Measurements from ENCODE around the gene RPLP2.

Gene RPLP2

DNA sequence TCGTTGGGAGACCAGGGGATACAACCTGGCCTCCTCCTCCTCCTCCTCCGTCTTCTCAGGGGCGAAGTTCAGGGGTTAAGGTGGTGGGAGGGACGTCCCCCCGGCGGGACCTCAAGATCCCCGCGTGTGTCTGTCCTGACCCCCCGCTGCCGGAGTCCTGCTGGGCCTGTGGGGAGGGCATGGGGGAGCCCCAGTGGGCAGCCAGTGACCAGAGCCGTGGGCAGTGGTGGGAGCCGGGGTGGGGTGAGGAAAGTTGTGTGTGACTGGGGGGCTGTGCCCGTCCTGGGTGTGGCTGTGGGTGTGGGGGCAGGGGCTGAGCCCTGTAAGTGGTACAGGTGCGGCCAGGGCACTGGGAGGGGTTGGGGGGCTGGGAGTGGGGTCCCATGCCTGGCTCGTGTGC is 43.0 kb downstream of the RPLP2 start:
- TF ChIP-seq POLR2A (IDR thresholded peaks at IDR 0.05; ENCODE audit: low read depth, low read length) = no peak
- no peak for TF ChIP-seq TAF1 (IDR thresholded peaks at IDR 0.05; ENCODE audit: borderline replicate concordance, low read depth, low read length)
- no peak for TF ChIP-seq POLR2AphosphoS5 (IDR thresholded peaks at IDR 0.05; ENCODE audit: low read depth, low read length)
- FAIRE-seq = no peak

DNA sequence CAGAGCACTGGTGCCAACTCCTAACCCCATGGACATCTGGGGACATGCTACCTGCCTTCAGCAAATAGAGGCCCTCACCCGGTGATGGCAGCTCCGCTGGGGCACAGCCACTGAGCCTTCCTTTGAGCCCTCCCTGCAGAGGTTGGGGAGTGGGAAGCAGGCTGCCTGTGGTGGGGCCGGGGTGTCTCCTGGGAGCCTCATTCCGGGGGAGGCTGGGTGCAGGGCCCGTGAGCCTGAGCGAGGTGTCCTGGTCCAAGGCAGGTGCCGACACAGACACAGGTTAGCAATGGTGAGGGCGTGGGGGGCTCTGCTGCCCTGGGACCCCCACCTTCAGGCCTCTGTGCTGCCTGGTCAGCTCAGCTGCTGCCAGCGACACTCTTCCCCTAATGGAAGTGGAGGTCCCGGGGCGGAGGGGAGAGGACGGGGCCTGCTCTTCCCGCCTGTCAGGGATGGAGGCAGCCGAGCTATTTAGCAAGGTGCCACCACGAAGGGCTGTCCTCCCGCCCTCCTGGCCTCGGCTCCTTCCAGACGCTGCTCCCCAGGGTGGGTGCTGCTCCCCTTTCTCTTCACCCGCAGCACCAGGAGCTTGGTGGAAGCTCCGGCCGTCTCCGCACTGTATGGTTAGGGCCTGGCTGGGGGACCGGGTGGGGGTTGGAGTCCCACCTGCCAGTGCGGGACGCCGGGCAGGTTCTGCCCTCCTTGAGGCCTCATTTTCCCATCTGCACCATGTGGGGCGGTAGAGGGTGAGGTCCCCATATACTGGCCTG is 44.1 kb downstream of the RPLP2 start:
- TF ChIP-seq POLR2AphosphoS5 (IDR thresholded peaks at IDR 0.05; ENCODE audit: low read depth, low read length) (no peak), POLR2A (IDR thresholded peaks at IDR 0.05; ENCODE audit: low read depth, low read length) (no peak), TAF1 (IDR thresholded peaks at IDR 0.05; ENCODE audit: borderline replicate concordance, low read depth, low read length) (no peak)
- DNase-seq (ENCODE audit: insufficient read length) = no peak
- no peak for FAIRE-seq

More for the DNA sequence above, 43.0 kb downstream of the RPLP2 start:
- no peak for DNase-seq (ENCODE audit: insufficient read length)

DNA sequence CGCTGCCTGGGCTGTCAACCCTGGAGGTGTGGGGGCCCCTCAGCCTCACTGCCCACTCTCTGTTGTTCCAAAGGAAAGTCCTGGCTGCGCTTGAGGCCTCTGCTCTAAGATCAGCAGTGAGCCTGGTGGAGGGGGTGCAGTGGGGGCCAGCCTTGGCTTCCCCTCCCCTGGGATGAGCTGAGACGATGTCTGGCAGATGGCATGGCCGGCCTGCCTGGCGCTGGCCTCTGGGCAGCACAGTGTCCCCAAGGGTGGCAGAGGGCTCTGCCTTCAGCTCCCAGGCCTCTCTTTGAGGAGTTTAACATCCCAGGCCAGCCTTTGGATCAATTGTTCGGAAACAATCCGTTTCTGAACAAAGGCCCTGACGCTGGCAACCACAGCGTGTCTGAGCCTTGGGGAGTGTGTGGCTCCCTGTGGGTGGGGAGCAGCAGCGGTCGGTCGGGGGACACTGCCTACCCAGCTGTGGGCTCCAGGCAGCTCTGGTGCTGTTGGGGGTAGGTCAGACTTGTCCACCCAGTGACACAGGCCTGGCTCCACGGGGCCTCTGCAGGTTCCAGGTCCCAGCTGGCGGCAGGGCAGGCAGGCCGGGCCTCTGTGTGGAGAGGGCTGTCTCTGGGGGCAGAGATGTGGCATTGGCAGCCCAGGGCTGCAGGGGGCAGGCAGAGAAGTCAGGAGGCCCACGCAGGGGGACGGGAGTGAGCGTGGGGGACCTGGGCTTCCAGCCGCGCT is 45.0 kb downstream of the RPLP2 start:
- DNase-seq (ENCODE audit: insufficient read length) = no peak
- TF ChIP-seq POLR2AphosphoS5 (IDR thresholded peaks at IDR 0.05; ENCODE audit: low read depth, low read length) (no peak), POLR2A (IDR thresholded peaks at IDR 0.05; ENCODE audit: low read depth, low read length) (no peak), TAF1 (IDR thresholded peaks at IDR 0.05; ENCODE audit: borderline replicate concordance, low read depth, low read length) (no peak)

GRCh38 chr11:855330-855674 is 45.5 kb downstream of the RPLP2 start:
- TF ChIP-seq POLR2A (IDR thresholded peaks at IDR 0.05; ENCODE audit: low read depth, low read length) = no peak
- TF ChIP-seq POLR2AphosphoS5 (IDR thresholded peaks at IDR 0.05; ENCODE audit: low read depth, low read length) = no peak
- TF ChIP-seq TAF1 (IDR thresholded peaks at IDR 0.05; ENCODE audit: borderline replicate concordance, low read depth, low read length) = no peak
- DNase-seq (ENCODE audit: insufficient read length) (no peak), FAIRE-seq (no peak)

More for the DNA sequence above, 45.0 kb downstream of the RPLP2 start:
- FAIRE-seq = no peak

DNA sequence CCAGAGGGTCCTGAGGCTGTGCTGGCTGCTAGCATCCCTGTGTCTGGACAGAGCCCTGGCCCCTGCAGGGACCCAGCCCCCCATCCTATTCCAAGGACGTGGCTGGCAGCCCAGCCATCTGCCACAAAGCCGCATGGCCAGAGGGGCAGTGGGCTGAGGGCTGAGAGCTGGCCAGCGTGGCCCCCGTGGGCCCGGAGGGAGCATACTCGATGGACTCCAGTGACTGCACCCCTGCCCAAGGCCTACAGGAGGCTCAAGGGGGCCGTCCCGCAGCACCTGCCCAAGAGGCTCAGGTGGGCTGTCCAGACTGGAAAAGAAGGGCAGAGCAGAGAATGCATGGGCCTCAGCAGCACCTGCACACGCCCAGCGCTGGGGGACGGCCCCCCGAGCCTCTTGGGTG is 46.0 kb downstream of the RPLP2 start:
- FAIRE-seq (no peak), DNase-seq (ENCODE audit: insufficient read length) (no peak)
- TF ChIP-seq TAF1 (IDR thresholded peaks at IDR 0.05; ENCODE audit: borderline replicate concordance, low read depth, low read length) = no peak
- no peak for TF ChIP-seq POLR2A (IDR thresholded peaks at IDR 0.05; ENCODE audit: low read depth, low read length)
- no peak for TF ChIP-seq POLR2AphosphoS5 (IDR thresholded peaks at IDR 0.05; ENCODE audit: low read depth, low read length)

GRCh38 chr11:856397-856796 is 46.6 kb downstream of the RPLP2 start:
- FAIRE-seq (no peak), DNase-seq (ENCODE audit: insufficient read length) (no peak)
- no peak for TF ChIP-seq POLR2AphosphoS5 (IDR thresholded peaks at IDR 0.05; ENCODE audit: low read depth, low read length)
- no peak for TF ChIP-seq POLR2A (IDR thresholded peaks at IDR 0.05; ENCODE audit: low read depth, low read length)
- no peak for TF ChIP-seq TAF1 (IDR thresholded peaks at IDR 0.05; ENCODE audit: borderline replicate concordance, low read depth, low read length)

DNA sequence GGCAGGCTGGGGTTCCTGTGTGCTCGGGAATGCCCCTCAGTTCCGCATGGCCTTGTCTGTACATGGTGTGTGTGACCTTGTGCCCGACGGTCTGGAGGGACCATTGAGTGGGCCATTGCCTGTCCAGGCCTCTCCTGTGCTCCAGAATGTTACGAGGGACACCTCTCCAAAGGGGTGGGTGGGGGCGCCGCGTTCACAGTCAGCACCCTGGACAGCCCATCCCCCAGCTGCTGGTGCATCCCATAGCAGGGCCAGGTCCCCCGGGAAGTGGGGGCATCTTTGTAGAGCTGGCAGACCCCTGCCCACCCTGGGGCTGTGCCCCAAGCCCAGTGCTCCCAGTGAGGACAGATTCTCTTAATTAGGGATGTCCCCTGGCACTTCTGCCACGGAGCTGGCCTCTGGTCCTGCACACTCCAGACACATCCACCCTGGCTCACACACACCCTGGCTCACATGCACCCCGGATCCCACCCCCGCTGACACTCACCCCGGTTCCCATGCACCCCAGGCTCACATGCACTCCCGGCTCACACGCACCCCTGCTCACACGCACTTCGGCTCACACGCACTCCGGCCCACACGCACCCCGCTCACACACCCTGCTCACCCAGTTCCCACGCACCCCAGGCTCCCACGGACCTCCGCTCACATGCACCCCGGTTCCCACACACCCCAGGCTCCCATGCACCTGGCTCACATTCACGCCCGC is 48.4 kb downstream of the RPLP2 start:
- TF ChIP-seq TAF1 (IDR thresholded peaks at IDR 0.05; ENCODE audit: borderline replicate concordance, low read depth, low read length) (no peak), POLR2AphosphoS5 (IDR thresholded peaks at IDR 0.05; ENCODE audit: low read depth, low read length) (no peak), POLR2A (IDR thresholded peaks at IDR 0.05; ENCODE audit: low read depth, low read length) (no peak)
- FAIRE-seq = no peak
- DNase-seq (ENCODE audit: insufficient read length) = no peak

DNA sequence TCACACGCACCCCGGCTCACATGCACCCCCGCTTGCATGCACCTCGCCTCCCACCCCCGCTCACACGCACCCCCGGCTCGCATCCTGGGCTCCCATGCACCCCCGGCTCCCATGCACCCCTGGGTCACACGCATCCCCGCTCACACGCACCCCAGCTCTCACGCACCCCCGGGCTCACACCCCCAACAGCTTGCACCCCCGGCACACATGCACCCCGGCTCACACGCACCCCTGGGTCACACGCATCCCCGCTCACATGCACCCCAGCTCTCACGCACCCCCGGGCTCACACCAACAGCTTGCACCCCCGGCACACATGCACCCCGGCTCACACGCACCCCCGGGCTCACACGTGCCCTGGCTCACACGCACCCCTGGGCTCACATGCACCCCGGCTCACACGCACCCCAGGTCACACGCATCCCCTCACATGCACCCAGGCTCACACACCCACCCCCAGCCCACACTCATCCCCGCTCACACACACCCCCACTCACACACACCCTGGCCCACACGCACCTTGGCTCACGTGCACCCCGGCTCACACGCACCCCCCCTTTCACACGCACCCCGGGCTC is 49.1 kb downstream of the RPLP2 start:
- DNase-seq (ENCODE audit: insufficient read length) (no peak), FAIRE-seq (no peak)
- TF ChIP-seq POLR2A (IDR thresholded peaks at IDR 0.05; ENCODE audit: low read depth, low read length) (no peak), TAF1 (IDR thresholded peaks at IDR 0.05; ENCODE audit: borderline replicate concordance, low read depth, low read length) (no peak), POLR2AphosphoS5 (IDR thresholded peaks at IDR 0.05; ENCODE audit: low read depth, low read length) (no peak)

GRCh38 chr11:859394-860131 is 49.8 kb downstream of the RPLP2 start:
- FAIRE-seq = no peak
- no peak for DNase-seq (ENCODE audit: insufficient read length)
- TF ChIP-seq POLR2A (IDR thresholded peaks at IDR 0.05; ENCODE audit: low read depth, low read length) (no peak), POLR2AphosphoS5 (IDR thresholded peaks at IDR 0.05; ENCODE audit: low read depth, low read length) (no peak), TAF1 (IDR thresholded peaks at IDR 0.05; ENCODE audit: borderline replicate concordance, low read depth, low read length) (no peak)

- FAIRE-seq (no peak), DNase-seq (ENCODE audit: insufficient read length) (no peak)
- TF ChIP-seq TAF1 (IDR thresholded peaks at IDR 0.05; ENCODE audit: borderline replicate concordance, low read depth, low read length) (no peak), POLR2A (IDR thresholded peaks at IDR 0.05; ENCODE audit: low read depth, low read length) (no peak), POLR2AphosphoS5 (IDR thresholded peaks at IDR 0.05; ENCODE audit: low read depth, low read length) (no peak)
Observed at GRCh38 chr11:860234-861104, 50.7 kb downstream of the RPLP2 start.

Data from GM12892 (cell line).